Stimulated activated naive CD8-positive, alpha-beta T cell treated with anti-CD3 and anti-CD28 coated beads, Interleukin-15, amount 100 ng/mL, for 72 hours (primary cell): ENCODE results near the gene TBX22.
"Not testable (repeated sequence)": the region's sequence is repeated elsewhere in the genome, so short reads cannot be mapped to it uniquely, and the experiment has no call there.

ENCODE experiments used
- ATAC-seq: fragments of 150-1000 bp; cut with Tn5 transposase; 2 replicates; pipeline ENCODE4 v1.10.0; 2021; ENCODE audit warnings: mild to moderate bottlenecking, moderate library complexity
- DNase-seq, 2 donors: peaks; one replicate each; pipeline ENCODE4 v3.0.0; 2021 to 2022
- H3K27ac Mint-ChIP-seq, 2 donors: one replicate each; pipeline ENCODE4 v1.8.0; 2022; ENCODE audit warnings: mild to moderate bottlenecking in 2 of 2, mixed read lengths in 2 of 2, moderate library complexity in 2 of 2
- H3K27me3 Mint-ChIP-seq: one replicate; pipeline ENCODE4 v1.8.0; 2022; ENCODE audit warnings: mixed read lengths
- H3K4me1 Mint-ChIP-seq: one replicate; pipeline ENCODE4 v1.8.0; 2022; ENCODE audit warnings: mild to moderate bottlenecking, mixed read lengths
- H3K4me3 Mint-ChIP-seq, 2 donors: one replicate each; pipeline ENCODE4 v1.8.0; 2022; ENCODE audit warnings: mild to moderate bottlenecking in 2 of 2, mixed read lengths in 2 of 2, moderate library complexity in 1 of 2
- H3K9me3 Mint-ChIP-seq, 2 donors: one replicate each; pipeline ENCODE4 v1.8.0; 2022; ENCODE audit warnings: mixed read lengths in 2 of 2

TBX22 gene, protein sequence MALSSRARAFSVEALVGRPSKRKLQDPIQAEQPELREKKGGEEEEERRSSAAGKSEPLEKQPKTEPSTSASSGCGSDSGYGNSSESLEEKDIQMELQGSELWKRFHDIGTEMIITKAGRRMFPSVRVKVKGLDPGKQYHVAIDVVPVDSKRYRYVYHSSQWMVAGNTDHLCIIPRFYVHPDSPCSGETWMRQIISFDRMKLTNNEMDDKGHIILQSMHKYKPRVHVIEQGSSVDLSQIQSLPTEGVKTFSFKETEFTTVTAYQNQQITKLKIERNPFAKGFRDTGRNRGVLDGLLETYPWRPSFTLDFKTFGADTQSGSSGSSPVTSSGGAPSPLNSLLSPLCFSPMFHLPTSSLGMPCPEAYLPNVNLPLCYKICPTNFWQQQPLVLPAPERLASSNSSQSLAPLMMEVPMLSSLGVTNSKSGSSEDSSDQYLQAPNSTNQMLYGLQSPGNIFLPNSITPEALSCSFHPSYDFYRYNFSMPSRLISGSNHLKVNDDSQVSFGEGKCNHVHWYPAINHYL

GRCh38 chrX:80014141-80014940, at the start of gene TBX22:
TBX22 (plus strand) TSS chrX:80014753; CDS start chrX:80022270, 7,517 bp downstream.
- no peak for DNase-seq
- no peak for ATAC-seq
- H3K27ac Mint-ChIP-seq: no peak within 1 kb of the TSS
- H3K9me3 Mint-ChIP-seq: no peaks in the 10 kb centered on the region
- no peaks in the 10 kb centered on the region for H3K4me1 Mint-ChIP-seq
- peaks cover 7% of the 10 kb centered on the region for H3K27me3 Mint-ChIP-seq
- H3K4me3 Mint-ChIP-seq: no peak within 1 kb of the TSS

GRCh38 chrX:79975605-79976004, 38.9 kb upstream of the TBX22 start:
- Mint-ChIP-seq H3K4me1 (no peaks in the 10 kb centered on the region), H3K27me3 (no peaks in the 10 kb centered on the region), H3K4me3 (no peak overlapping the region), H3K27ac (no peak overlapping the region), H3K9me3 (no peaks in the 10 kb centered on the region)
- no peak for ATAC-seq
- no peak for DNase-seq

DNA sequence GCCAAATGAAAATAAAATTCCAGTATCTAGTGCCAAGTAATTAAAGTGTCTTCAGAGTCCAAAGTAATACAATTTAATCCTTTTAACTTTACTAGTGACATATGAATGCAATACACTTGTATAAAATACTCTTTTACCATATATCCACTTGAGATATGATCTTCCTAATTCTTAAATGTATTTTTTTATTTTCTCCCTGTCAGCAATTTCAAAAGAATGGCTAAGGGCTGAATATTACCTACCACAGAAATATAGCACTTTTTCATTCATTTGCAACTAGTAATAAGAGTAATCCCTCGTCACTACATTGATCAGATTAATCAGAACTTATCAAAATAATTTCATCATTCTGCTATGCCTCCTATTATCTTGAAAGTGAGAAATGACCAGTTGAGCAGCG, 10.1 kb upstream of the TBX22 start:
- ATAC-seq (no peak), DNase-seq (no peak)
- H3K4me3 Mint-ChIP-seq: no peak overlapping the region
- H3K4me1 Mint-ChIP-seq: no peaks in the 10 kb centered on the region
- H3K27ac Mint-ChIP-seq: no peak overlapping the region
- H3K9me3 Mint-ChIP-seq: no peaks in the 10 kb centered on the region
- no peaks in the 10 kb centered on the region for H3K27me3 Mint-ChIP-seq

- ATAC-seq (no peak), DNase-seq (no peak)
- Mint-ChIP-seq H3K27ac (no peak overlapping the region), H3K4me1 (no peaks in the 10 kb centered on the region), H3K9me3 (no peaks in the 10 kb centered on the region), H3K4me3 (no peak overlapping the region), H3K27me3 (peaks cover 7% of the 10 kb centered on the region)
Observed at GRCh38 chrX:80011522-80011921, 3.0 kb upstream of the TBX22 start.

DNA sequence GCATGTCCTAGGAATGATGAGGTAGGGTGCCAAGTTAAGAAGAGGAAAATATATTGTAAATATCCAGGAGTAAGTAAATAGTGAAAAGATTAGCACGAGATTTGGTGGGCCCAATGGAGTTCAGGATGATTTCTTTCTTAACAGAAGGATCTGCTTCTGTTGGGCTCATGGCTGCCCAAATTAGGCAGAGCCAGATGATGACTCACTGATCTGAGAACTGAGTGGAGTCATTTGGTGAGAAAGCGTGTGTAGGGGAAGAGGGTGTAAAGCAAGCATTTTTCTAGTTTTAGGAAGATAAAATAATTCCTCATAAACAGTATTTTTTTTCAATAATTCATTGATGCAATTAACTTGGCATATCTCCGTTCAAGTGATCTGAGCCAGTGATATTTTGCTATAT, 1.6 kb downstream of the TBX22 start:
- Mint-ChIP-seq H3K27ac (no peak overlapping the region), H3K27me3 (peaks cover 7% of the 10 kb centered on the region), H3K4me3 (no peak overlapping the region), H3K4me1 (no peaks in the 10 kb centered on the region), H3K9me3 (no peaks in the 10 kb centered on the region)
- ATAC-seq (no peak), DNase-seq (no peak)

- Mint-ChIP-seq H3K27me3 (peaks cover 25% of the 10 kb centered on the region), H3K27ac (no peak overlapping the region), H3K9me3 (no peaks in the 10 kb centered on the region), H3K4me3 (no peak overlapping the region), H3K4me1 (no peaks in the 10 kb centered on the region)
- ATAC-seq: no peak
- DNase-seq: no peak
Observed at GRCh38 chrX:80021621-80022020, 7.1 kb downstream of the TBX22 start.

DNA sequence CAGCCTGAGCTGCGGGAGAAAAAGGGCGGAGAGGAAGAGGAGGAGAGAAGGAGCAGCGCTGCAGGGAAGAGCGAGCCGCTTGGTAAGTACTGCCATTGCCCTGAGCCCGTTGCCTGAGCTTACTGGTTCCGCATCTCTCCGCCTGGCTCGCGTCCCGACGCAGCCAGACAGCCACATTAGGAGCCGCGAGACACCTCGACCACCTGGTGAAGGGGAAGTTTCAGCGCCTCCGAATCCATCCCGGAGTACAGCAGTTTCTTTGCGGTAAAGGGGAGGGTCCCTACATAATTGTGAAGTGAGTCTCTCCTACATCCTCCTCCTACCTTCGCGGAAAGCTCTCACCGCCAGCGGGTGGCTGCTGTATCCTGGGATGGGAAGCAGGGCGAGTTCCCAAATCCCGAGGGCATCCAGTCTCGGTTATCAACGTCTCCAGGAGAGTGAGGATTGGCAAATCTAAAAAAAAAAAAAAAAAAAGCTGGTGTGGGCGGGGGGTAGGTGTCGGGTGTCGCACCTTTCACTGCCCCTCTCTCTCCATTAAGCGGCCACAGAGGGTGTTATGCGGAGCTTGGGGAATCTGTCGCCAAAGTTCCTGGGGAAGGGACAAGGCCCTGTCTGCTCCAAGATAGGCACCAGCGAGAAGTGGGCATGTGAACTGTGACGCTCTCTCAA, 7.9 kb downstream of the TBX22 start:
- DNase-seq (no peak), ATAC-seq (no peak)
- Mint-ChIP-seq H3K27me3 (peaks cover 25% of the 10 kb centered on the region), H3K4me1 (no peaks in the 10 kb centered on the region), H3K9me3 (no peaks in the 10 kb centered on the region), H3K27ac (peak overlapping the region in 1 of 2 donors; percentile 71), H3K4me3 (no peak overlapping the region)

DNA sequence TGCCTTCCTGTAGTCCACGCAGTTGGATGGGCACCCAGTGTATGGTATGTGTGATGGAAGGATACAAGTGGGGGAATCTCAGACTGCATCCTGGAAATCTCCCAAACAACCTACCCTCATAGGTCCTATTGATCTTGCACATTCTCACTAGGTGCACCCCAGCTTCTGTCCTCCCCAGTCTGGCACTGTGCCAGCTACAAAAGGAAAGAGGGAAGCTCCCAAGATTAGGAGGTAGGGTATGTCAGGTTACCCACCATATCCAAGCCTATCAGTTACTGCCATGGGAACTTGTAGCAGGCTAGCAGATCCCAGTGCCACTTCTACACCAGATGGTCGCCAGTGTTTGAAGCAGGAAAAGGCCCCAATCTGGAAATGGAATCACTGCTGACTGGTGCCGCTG, 11.6 kb downstream of the TBX22 start:
- H3K9me3 Mint-ChIP-seq: no peaks in the 10 kb centered on the region
- DNase-seq: no peak
- ATAC-seq: no peak
- H3K4me3 Mint-ChIP-seq: no peak overlapping the region
- H3K27me3 Mint-ChIP-seq: peaks cover 25% of the 10 kb centered on the region
- no peak overlapping the region for H3K27ac Mint-ChIP-seq
- H3K4me1 Mint-ChIP-seq: no peaks in the 10 kb centered on the region

DNA sequence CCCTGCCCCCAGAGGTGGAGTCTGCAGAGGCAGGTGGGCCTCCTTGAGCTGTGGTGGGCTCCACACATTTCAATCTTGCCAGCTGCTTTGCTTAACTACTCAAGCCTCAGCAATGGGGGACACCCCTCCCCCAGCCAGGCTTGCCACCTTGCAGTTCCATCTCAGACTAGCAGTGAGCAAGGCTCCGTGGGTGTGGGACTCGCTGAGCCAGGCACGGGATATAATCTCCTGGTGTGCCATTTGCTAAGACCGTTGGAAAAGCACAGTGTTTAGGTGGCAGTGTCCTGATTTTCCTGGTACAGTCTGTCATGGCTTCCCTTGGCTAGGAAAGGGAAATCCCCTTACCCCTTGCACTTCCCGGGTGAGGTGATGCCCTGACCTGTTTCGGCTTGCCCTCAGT, 51.6 kb downstream of the TBX22 start:
- H3K27me3 Mint-ChIP-seq, H3K4me3 Mint-ChIP-seq, H3K27ac Mint-ChIP-seq, H3K4me1 Mint-ChIP-seq, DNase-seq, ATAC-seq: not testable (repeated sequence)
- H3K9me3 Mint-ChIP-seq: peaks cover 13 to 16% of the 10 kb centered on the region in 2 donors

DNA sequence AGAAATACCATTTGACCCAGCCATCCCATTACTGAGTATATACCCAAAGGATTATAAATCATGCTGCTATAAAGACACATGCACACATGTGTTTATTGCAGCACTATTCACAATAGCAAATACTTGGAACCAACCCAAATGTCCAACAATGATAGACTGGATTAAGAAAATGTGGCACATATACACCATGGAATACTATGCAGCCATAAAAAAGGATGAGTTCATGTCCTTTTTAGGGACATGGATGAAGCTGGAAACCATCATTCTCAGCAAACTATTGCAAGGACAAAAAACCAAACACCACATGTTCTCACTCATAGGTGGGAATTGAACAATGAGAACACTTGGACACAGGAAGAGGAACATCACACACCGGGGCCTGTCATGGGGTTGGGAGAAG, 61.1 kb downstream of the TBX22 start:
- H3K27me3 Mint-ChIP-seq, ATAC-seq, H3K4me1 Mint-ChIP-seq, H3K27ac Mint-ChIP-seq, DNase-seq, H3K4me3 Mint-ChIP-seq, H3K9me3 Mint-ChIP-seq: not testable (repeated sequence)
